DOHH2 (cell line): Measurements from ENCODE around the gene ZNF319.

ENCODE experiments used
- H3F3A ChIP-seq: fragments of 200-600 bp; sonication (generic), shearing (Covaris generic); 2 replicates; pipeline ENCODE4 v1.6.0; 2016; ENCODE audit warnings: antibody characterized with exemption, mild to moderate bottlenecking; ENCODE audit not compliant: control insufficient read depth, insufficient read depth
- H3K27ac ChIP-seq: fragments of 200-600 bp; sonication (generic); 2 replicates; pipeline ENCODE4 v1.5.1; 2014; ENCODE audit warnings: low read depth, mild to moderate bottlenecking, low read length, moderate library complexity
- H3K27me3 ChIP-seq: fragments of 200-600 bp; sonication (generic); 2 replicates; pipeline ENCODE4 v1.6.1; 2014; ENCODE audit warnings: mild to moderate bottlenecking, low read length, mixed read lengths; ENCODE audit not compliant: control insufficient read depth
- H3K36me3 ChIP-seq: fragments of 200-600 bp; sonication (generic); 2 replicates; pipeline ENCODE4 v1.6.1; 2014; ENCODE audit warnings: mild to moderate bottlenecking, low read length, moderate library complexity, mixed read lengths; ENCODE audit not compliant: control insufficient read depth
- H3K4me1 ChIP-seq: fragments of 200-600 bp; sonication (generic); 2 replicates; pipeline ENCODE4 v1.6.1; 2014; ENCODE audit warnings: mild to moderate bottlenecking, low read length, mixed read lengths; ENCODE audit not compliant: control insufficient read depth
- H3K4me2 ChIP-seq: fragments of 200-600 bp; sonication (generic); 2 replicates; pipeline ENCODE4 v1.6.0; 2014; ENCODE audit warnings: mild to moderate bottlenecking, low read length, moderate library complexity
- H3K4me3 ChIP-seq: fragments of 200-600 bp; sonication (generic); 2 replicates; pipeline ENCODE4 v1.5.1; 2014; ENCODE audit warnings: mild to moderate bottlenecking, low read length, mixed read lengths
- H3K79me2 ChIP-seq: fragments of 200-600 bp; sonication (generic); 2 replicates; pipeline ENCODE4 v1.6.1; 2014; ENCODE audit warnings: mild to moderate bottlenecking, low read length, mixed read lengths; ENCODE audit not compliant: control insufficient read depth
- H3K9me2 ChIP-seq: fragments of 200-600 bp; sonication (generic); replicated peaks from 2 replicates; pipeline ENCODE4 v1.6.1; 2014; ENCODE audit warnings: mild to moderate bottlenecking, low read length, mixed read lengths; ENCODE audit not compliant: control insufficient read depth
- H3K9me3 ChIP-seq: fragments of 200-600 bp; sonication (generic); 2 replicates; pipeline ENCODE4 v1.6.1; 2014; ENCODE audit warnings: antibody characterized with exemption, low read length, mixed read lengths; ENCODE audit not compliant: control insufficient read depth, insufficient read depth
- H4K20me1 ChIP-seq: fragments of 200-600 bp; sonication (generic); 2 replicates; pipeline ENCODE4 v1.6.0; 2014; ENCODE audit warnings: low read depth, mild to moderate bottlenecking, antibody characterized with exemption, low read length, moderate library complexity; ENCODE audit not compliant: control insufficient read depth, insufficient read depth
- CTCF ChIP-seq: fragments of 200-600 bp; sonication (generic); IDR thresholded peaks from one replicate; pipeline ENCODE4 v1.5.1; 2014; ENCODE audit warnings: antibody characterized with exemption, mild to moderate bottlenecking, low read depth, low read length; ENCODE audit not compliant: poor library complexity, severe bottlenecking
- EZH2phosphoT487 ChIP-seq: fragments of 200-600 bp; sonication (generic); IDR thresholded peaks from 2 replicates; pipeline ENCODE4 v1.6.1; 2017; ENCODE audit warnings: borderline replicate concordance, mild to moderate bottlenecking, antibody characterized with exemption, low read length, moderate library complexity, mixed read lengths

ZNF319 gene

GRCh38 chr16:57957673-57958392 is 42.6 kb downstream of the ZNF319 start:
- H4K20me1 ChIP-seq: no peaks in the 10 kb centered on the region
- no peaks in the 10 kb centered on the region for H3K9me3 ChIP-seq
- no peaks in the 10 kb centered on the region for H3K79me2 ChIP-seq
- no peak for TF ChIP-seq EZH2phosphoT487
- no peak for TF ChIP-seq CTCF
- no peak overlapping the region for H3K4me2 ChIP-seq
- no peaks in the 10 kb centered on the region for H3K27me3 ChIP-seq
- H3K9me2 ChIP-seq: no peaks in the 10 kb centered on the region
- no peaks in the 10 kb centered on the region for H3F3A ChIP-seq
- no peaks in the 10 kb centered on the region for H3K4me1 ChIP-seq
- H3K36me3 ChIP-seq: no peaks in the 10 kb centered on the region
- no peak overlapping the region for H3K4me3 ChIP-seq
- no peak overlapping the region for H3K27ac ChIP-seq

- H3F3A ChIP-seq: no peaks in the 10 kb centered on the region
- no peak overlapping the region for H3K4me2 ChIP-seq
- H3K4me3 ChIP-seq: no peak overlapping the region
- H3K27ac ChIP-seq: no peak overlapping the region
- H3K36me3 ChIP-seq: no peaks in the 10 kb centered on the region
- no peaks in the 10 kb centered on the region for H3K79me2 ChIP-seq
- H3K4me1 ChIP-seq: no peaks in the 10 kb centered on the region
- H3K9me3 ChIP-seq: no peaks in the 10 kb centered on the region
- no peak for TF ChIP-seq EZH2phosphoT487
- TF ChIP-seq CTCF: no peak
- H3K27me3 ChIP-seq: no peaks in the 10 kb centered on the region
- H3K9me2 ChIP-seq: no peaks in the 10 kb centered on the region
- H4K20me1 ChIP-seq: no peaks in the 10 kb centered on the region
Measured at GRCh38 chr16:57956924-57957672, 43.4 kb downstream of the ZNF319 start.

- TF ChIP-seq EZH2phosphoT487 (no peak), CTCF (no peak)
- H3F3A ChIP-seq: no peaks in the 10 kb centered on the region
- H3K4me1 ChIP-seq: no peaks in the 10 kb centered on the region
- H3K79me2 ChIP-seq: no peaks in the 10 kb centered on the region
- no peak overlapping the region for H3K4me3 ChIP-seq
- H3K9me3 ChIP-seq: no peaks in the 10 kb centered on the region
- no peak overlapping the region for H3K4me2 ChIP-seq
- no peaks in the 10 kb centered on the region for H3K27me3 ChIP-seq
- no peak overlapping the region for H3K27ac ChIP-seq
- no peaks in the 10 kb centered on the region for H3K9me2 ChIP-seq
- no peaks in the 10 kb centered on the region for H3K36me3 ChIP-seq
- no peaks in the 10 kb centered on the region for H4K20me1 ChIP-seq
Measured at GRCh38 chr16:57956270-57956808, 44.1 kb downstream of the ZNF319 start.
